Measurements from ENCODE around the gene NBPF3.

NBPF3 gene

DNA sequence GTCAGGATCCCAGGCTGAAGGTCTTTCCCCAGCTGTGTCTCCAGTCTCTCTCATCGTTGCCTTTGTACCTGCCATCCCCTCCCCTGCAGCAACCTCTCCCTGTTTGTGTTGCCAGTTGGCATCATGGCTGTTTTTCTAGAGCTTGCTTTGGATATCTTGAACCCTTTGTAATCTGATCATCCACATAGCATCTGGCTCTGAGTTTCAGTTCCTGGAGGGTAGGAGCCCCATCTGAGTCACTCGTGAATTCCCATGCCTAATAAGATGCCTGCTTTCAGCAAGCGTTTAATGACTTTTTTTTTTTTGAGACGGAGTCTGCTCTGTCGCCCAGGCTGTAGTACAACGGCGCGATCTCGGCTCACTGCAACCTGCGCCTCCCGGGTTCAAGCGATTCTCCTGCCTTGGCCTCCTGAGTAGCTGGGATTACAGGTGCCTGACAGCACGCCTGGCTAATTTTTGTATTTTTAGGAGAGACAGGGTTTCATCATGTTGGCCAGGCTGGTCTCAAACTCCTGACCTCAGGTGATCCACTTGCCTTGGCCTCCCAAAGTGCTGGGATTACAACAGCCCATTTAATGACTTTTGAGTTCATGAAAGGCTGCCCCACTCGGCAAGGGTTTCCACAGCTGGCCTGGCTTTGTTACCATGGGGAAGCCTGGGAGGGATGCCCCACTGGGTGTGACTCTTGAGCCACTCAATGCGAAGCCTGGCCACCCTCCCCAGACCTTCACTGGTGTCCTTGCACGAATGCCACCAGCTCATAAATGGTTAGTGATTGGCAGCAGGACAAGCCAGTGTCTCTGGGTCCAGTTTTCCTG lies 81.2 kb downstream of the NBPF3 start:
- DNase-seq: no peak

- DNase-seq: no peak
These were observed 81.8 kb downstream of the NBPF3 start for GRCh38 chr1:21521717-21522060.

DNA sequence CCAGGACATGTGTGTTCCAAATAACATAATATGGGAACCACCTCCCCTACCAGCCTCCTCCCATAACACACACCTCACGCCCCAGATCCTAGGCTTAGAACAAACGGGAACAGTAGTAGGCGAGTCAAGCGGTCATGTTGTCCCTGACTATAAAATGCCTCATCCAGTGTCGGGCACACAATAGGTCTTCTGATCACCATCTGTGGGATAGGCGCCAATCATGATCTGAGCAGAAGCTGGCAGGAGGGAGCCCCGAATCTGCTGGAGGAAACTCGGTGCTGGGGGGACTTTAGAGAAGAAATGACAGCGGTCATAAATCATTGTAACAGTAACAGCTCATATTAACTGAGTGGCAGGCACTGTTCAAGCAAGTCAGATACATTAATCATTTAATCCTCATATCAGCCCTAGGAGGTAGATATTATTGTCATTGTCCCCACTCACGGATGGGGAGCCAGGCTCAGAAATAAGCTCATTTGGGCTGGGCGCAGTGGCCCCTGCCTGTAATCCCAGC lies 82.6 kb downstream of the NBPF3 start:
- DNase-seq: no peak

- no peak for DNase-seq
These were observed 83.4 kb downstream of the NBPF3 start for GRCh38 chr1:21523297-21523813.

GRCh38 chr1:21524220-21524619 lies 84.3 kb downstream of the NBPF3 start:
- DNase-seq: no peak

DNA sequence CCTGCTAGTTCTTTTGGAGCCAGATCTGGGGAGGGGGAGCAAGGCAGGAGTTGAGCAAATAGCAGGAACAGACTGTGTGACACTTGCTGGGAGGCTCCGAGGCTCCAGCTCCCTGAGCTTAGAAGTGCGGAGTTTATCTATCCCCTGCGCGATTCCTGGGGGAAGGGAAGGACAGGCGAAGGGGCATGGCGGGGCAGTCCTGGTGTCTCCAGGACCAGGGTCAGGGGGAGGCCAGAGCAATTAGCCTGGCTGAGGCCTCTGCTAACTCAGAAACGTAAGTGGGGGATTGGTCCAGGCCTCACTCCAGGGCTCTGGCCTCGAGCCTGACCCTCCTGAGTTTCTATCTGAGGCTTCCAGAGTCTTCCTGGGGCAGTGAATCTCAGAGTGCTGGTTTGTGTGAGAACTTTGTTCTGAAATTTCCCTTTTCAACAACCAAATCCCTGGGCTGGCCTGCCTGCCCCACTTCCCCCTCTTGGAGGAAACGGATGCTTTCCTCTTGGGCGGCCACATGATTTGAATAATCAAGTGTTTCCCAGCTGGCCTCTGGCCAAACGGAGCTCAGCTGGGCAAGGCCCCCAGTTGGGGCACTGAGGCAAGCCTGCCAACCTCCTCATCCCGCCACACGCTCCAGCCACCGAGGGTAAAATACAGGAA lies 84.9 kb downstream of the NBPF3 start:
- peak; percentile 35 to 47 for DNase-seq

- no peak for DNase-seq
These were observed 85.4 kb downstream of the NBPF3 start for GRCh38 chr1:21525340-21525717.

GRCh38 chr1:21526441-21526840 lies 86.5 kb downstream of the NBPF3 start:
- no peak for DNase-seq

DNA sequence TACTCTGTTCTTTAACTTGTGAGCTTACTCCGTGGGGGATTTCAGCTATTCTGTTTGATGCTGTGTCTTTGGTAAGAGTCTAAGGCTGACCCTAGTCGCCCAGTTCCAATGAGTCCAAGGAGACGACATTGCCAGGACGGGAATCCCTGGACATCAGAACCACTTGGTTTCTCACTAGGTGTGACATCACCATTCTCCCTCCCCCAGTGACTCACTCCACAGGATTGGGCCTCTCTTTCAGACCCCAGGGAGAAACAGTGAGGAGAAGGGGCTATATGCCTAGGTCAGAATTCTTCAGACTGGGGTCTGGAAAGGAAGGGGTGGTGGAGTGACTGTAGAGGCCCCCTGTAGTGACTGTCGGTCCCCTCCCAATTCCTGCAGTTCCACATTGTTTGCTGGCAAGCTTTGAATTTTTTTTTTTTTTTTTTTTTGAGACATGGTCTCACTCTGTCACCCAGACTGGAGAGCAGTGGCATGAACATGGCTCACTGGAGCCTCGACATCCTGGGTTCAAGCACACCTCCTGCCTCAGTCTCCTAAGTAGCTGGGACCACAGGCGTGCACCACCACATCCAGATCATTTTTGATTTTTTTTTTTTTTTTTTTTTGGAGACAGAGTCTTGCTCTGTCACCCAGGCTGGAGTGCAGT lies 90.6 kb downstream of the NBPF3 start:
- no peak for DNase-seq

DNA sequence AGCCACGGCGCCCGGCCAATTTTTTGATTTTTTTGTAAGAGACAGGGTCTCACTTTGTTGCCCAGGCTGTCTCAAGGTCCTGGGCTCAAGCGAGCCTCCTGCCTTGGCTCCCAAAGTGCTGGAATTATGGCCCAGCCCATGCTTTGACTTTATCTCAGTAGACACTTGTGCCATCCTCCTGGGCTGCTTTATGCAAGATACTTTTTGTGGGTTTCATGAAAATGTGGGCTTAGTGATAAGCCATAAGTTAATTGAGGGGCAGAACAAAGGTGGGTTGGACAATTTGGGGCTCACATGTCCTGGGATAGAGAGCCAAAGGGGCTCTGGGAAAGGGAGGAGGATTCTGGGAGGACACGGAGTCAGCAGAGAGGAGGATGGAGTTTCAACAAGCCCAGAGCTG lies 91.3 kb downstream of the NBPF3 start:
- DNase-seq: no peak

DNA sequence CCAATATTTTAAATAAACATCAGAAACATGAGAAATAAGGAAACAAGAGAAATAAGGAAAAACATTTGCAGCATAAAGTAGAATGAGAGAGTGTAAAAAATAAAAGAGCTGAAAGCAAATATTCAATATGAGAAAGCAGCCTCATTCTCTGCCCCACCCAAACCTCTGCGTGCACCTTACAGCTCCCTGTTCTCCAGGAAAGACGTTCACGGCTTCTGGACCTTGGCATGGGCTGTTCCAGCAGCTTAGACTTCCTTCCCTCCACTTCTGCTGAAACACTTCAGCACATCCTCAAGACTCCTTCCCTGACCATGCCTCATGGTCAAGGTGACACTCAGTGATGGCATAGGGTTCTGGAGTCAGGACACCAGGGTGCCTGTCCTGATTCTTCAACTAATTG lies 92.6 kb downstream of the NBPF3 start:
- DNase-seq: no peak

DNA sequence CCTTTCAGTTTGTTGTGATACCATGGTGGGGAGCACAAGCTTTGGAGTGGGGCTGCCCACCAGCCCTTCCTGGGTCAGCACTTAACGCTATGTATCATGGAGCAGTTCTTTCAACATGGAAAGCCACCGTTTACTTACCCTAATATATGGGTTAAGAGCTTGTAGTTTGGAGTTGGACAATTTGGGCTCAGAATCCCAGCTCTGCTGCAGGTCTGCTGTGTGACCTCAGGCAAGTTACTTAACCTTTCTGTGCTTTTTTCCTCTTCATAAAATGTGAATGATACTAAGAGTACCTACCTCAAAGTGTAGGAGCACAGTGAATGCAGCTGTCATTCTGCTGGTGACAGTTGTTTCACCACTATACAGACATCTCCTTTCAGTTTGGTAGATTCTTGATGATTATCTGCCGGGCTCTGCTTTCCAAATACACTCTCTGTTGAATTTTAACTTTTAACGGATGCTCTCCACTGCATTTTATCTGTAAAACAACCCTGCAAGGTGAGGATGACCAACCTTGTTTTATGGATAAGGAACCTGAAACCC lies 93.1 kb downstream of the NBPF3 start:
- DNase-seq: no peak

- no peak for DNase-seq
These were observed 94.2 kb downstream of the NBPF3 start for GRCh38 chr1:21534146-21534545.
